Activated naive CD4-positive, alpha-beta T cell treated with Interleukin-2 at 50 U/mL for 16 hours (primary cell): Measurements from ENCODE around the gene FAM89A.
"Not testable (repeated sequence)": the region's sequence is repeated elsewhere in the genome, so short reads cannot be mapped to it uniquely, and the experiment has no call there.

Experiments
- DNase-seq: peaks from one replicate; pipeline ENCODE4 v3.0.0-alpha.2; 2020

FAM89A gene

GRCh38 chr1:231029247-231029646 lies 10.8 kb downstream of the FAM89A start:
- not testable (repeated sequence) for DNase-seq

GRCh38 chr1:231028682-231029081 lies 11.4 kb downstream of the FAM89A start:
- DNase-seq, result no peak

- no peak for DNase-seq
Observed at GRCh38 chr1:231027971-231028370, 12.1 kb downstream of the FAM89A start.

- no peak for DNase-seq
Observed at GRCh38 chr1:231027136-231027925, 12.7 kb downstream of the FAM89A start.

DNA sequence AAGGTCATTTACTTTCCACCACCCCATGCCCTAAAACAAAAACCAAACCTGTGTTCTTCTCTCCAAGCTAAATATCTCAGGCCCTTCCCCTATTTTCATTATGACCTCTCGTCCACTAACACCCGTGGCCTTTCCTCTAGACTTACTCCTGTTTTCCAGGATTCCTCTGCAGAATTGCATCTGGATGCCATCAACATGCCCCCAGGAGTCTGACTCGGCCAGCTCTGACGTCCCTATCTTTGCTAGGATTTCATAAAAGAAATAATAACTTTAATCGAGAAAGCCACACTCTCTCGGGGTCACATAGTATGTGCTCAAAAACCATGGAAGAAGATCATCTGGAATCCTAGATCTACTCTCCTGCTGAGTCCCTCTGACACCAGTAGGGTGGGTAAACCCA lies 13.5 kb downstream of the FAM89A start:
- no peak for DNase-seq

DNA sequence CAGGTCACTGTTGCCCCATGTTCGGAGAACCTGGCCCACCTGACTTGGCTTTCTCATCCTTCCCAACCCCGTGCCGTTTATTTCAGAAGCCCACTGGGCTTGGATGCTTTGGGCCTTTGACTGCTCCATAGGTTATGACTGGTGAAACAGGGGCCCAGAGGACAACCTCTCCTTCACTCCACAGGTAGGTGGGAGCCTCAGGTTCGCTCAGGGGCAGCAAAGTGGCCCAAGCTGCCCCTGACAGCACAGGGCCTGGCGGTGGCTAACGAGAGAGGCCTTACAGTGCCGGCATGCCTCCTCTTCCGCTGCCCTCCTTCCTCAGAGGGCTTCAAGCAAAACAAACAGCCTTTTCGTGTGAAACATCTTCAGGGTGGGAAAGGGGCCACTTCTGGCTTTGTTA lies 16.9 kb downstream of the FAM89A start:
- no peak for DNase-seq

- not testable (repeated sequence) for DNase-seq
Observed at GRCh38 chr1:231022543-231022942, 17.5 kb downstream of the FAM89A start.

DNA sequence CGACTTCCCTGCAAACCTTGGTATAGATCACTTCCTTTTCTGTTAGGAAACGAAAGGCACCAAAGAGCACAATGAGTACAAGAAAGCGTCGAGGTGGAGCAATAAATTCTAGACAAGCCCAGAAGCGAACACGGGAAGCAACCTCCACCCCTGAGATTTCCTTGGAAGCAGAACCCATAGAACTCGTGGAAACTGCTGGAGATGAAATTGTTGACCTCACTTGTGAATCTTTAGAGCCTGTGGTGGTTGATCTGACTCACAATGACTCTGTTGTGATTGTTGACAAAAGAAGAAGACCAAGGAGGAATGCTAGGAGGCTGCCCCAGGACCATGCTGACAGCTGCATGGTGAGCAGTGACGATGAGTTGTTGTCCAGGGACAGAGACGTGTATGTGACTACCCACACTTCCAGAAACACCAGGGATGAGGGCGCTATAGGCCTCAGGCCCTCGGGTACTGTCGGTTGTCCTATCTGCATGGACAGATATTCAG lies 18.5 kb downstream of the FAM89A start:
- no peak for DNase-seq

- no peak for DNase-seq
Observed at GRCh38 chr1:231020816-231021215, 19.2 kb downstream of the FAM89A start.

DNA sequence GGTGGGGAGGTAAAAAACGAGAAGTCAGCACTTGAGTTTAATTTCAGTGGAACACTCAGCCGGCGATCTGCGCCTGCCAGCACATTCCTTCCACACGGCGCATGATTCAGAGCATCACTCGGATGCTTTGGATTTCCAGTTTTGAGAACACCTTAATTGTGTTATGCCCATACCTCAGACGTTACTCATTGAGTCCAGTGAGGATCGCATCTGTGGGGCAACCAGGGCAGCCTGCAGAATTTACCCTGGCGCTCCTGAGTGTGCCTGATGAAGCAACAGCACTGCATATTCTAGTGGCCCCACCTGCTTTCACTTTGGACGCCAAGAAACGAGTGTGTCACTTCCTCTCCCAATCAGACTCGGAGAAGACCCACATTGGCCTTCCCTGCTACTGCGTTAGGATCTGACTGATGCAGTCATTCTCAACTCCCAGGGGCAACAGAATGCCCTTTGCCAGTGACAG lies 19.9 kb downstream of the FAM89A start:
- DNase-seq, result no peak

DNA sequence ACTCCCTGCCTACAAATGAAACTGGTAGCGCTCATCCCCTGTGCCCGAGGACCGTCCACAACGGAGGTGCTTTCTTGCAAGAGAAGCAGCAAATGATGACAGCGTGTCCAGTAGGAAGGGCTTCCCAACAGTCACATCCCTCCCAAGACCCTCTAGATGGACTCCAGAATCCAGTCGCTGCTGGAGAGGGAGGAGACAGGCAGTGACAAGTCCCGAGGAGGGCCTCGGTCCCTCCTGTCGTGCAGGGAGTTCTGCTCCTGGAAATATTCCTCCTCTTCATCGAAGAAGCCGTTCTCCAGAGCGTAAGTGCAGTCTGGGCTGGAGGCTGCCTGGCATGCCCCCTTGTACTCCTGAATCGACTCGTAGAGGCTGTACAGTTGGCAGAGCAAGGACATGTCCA lies 20.3 kb downstream of the FAM89A start:
- DNase-seq, result no peak

DNA sequence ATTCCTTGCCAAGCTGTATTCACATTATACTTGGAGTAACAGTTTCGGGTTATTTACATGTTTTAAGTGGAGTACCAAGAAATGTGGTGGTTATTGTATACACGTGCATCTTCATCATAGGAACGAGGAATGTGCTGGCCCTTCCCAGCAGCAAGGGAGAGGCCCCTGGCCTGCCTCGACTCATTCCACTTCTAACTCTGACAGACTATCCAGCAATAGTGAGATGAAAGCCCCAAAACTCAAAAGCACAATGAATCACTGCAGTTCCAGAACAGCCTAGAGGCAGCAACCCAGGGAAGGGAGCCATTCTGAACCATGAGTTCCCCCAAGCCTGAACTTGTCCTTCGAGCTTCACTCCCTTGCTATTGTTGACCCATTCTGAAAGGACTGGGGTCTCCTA lies 23.1 kb downstream of the FAM89A start:
- DNase-seq, result no peak

- DNase-seq, result no peak
Observed at GRCh38 chr1:231016234-231016633, 23.8 kb downstream of the FAM89A start.

GRCh38 chr1:231013391-231014015 lies 26.6 kb downstream of the FAM89A start:
- no peak for DNase-seq

DNA sequence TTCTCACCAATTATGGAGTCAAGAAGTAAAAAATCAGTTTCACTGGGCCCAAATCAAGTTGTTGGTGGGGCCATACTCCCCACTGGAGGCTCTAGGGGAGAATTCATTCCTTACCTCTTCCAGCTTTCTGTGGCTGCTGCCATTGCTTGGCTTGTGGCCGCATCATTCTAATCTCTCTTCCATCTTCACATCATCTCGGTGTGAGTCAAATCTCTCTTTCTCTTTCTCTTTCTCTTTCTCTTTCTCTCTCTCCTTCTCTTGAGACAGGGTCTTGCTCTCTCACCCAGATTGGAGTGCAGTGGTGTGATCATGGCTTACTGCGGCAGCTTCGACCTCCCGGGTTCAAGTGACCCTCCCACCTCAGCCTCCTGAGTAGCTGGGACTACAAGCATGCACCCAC lies 28.1 kb downstream of the FAM89A start:
- DNase-seq, result no peak

- no peak for DNase-seq
Observed at GRCh38 chr1:231011360-231011759, 28.7 kb downstream of the FAM89A start.

- DNase-seq, result not testable (repeated sequence)
Observed at GRCh38 chr1:231007535-231007934, 32.5 kb downstream of the FAM89A start.

DNA sequence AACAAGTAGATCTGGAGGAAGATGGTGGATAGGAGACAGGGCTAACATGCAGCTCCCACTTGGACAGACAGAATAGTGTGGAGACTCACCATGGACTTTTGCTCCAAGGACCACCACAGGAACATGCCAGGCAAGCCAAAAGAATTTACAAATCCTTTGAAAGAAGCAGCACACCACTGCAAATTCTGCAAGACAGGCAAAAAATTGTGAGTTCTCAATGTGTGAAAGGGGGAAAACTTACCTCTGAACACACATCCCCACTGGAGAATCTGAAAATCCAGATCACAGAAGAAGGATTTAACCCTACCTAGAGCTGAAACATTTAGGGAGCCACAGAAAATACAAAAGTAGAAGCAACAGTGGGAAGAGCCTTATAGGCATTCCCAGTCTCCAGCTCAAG lies 38.2 kb downstream of the FAM89A start:
- DNase-seq, result no peak

- no peak for DNase-seq
Observed at GRCh38 chr1:231000639-231001038, 39.4 kb downstream of the FAM89A start.

GRCh38 chr1:231000201-231000600 lies 39.9 kb downstream of the FAM89A start:
- DNase-seq, result no peak

GRCh38 chr1:230994860-230995259 lies 45.2 kb downstream of the FAM89A start:
- no peak for DNase-seq

DNA sequence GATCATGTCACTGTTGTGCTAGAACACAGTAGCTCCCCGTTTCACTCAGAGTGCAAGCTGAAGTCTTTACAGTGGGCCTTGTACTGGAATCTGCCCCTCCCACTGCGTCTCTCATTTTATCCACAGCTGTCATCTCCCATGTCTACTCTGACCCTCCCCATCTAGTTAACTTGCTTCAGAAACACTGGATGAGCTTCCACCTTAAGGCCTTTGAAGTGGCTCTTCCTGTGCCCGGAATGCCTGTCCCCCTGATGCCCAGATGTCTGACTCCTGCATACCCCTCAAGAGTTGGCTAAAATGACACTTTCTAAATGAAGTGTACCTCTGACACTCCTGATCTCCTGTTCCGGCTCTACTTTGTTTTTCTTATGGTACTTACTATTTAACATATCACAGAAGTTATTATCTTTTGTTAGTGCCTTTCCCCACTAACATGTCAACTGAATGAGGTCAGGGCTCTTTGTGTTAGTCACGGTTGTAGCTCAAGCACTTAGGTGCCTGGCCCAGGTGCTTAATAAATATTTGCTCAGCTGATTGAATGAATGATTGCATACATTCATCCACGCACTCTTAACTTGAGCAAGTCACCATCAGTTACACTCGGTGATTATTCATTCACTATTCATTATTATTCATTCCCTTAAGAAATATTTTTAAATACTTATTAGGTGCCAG lies 47.8 kb downstream of the FAM89A start:
- no peak for DNase-seq

- DNase-seq, result no peak
Observed at GRCh38 chr1:230987448-230987847, 52.6 kb downstream of the FAM89A start.

GRCh38 chr1:230986976-230987375 lies 53.1 kb downstream of the FAM89A start:
- DNase-seq, result no peak
